ENCODE results near the gene IRF7.

The IRF7 gene

GRCh38 chr11:563066-563811 lies 52.5 kb downstream of the IRF7 start:
- no peak for DNase-seq

Measured in suppressor macrophage treated with lipopolysaccharide for 1 hour (primary cell).